Colonic mucosa (tissue), 4 donors: ENCODE results near the gene TARM1. TPM values are rescaled to one million over a fixed set of nuclear protein-coding genes. Genes with fewer than 3 reads are reported as not detected.

ENCODE experiments used
- DNase-seq: peaks from one replicate; pipeline ENCODE4 v3.0.0-alpha.2; 2020
- H3K27ac ChIP-seq: fragments of 200-600 bp; one replicate; pipeline ENCODE4 v1.8.0; 2021
- H3K27me3 ChIP-seq: fragments of 200-600 bp; one replicate; pipeline ENCODE4 v1.8.0; 2021
- H3K36me3 ChIP-seq: fragments of 200-600 bp; one replicate; pipeline ENCODE4 v1.8.0; 2021
- H3K4me1 ChIP-seq: fragments of 200-600 bp; one replicate; pipeline ENCODE4 v1.8.0; 2021; ENCODE audit warnings: mild to moderate bottlenecking
- H3K4me3 ChIP-seq: fragments of 200-600 bp; one replicate; pipeline ENCODE4 v1.8.0; 2021
- H3K9ac ChIP-seq, 2 donors: one replicate each; pipeline ENCODE4 v1.7.0; 2013; ENCODE audit warnings: control low read depth in 2 of 2, low read depth in 2 of 2, low read length in 2 of 2
- H3K9me3 ChIP-seq: fragments of 200-600 bp; one replicate; pipeline ENCODE4 v1.8.0; 2021
- CTCF ChIP-seq: fragments of 200-600 bp; IDR thresholded peaks from one replicate; pipeline ENCODE4 v1.8.0; 2022; ENCODE audit warnings: antibody characterized with exemption, mild to moderate bottlenecking
- intact Hi-C: fragments of 100-400 bp; cut with DNase I; formaldehyde crosslinking; loops from one replicate; pipeline ENCODE4 v1.14.1; 2022
- total RNA-seq, 2 donors: library from RNA; stranded (reverse); fragmentation: NEBNext Ultra II Directional in 1 of 2; extraction: Animal tissue kit (Norgen Biotek cat#: 25700) in 1 of 2; gene quantifications; one replicate each; pipeline ENCODE4 v1.2.1, GENCODE V29; 2021
- donor health status: healthy.
- donor health status: DM: no; HTN: no; CAD: no.
- donor health status: DM: no; HTN: no; CAD: no.

TARM1 gene
- total RNA-seq, 2 donors from 2014 or later, result not detected

GRCh38 chr19:54125713-54126112 is 44.5 kb upstream of the TARM1 start:
- no peaks in the 10 kb centered on the region for H3K27me3 ChIP-seq
- TF ChIP-seq CTCF, result no peak
- H3K4me1 ChIP-seq, result no peaks in the 10 kb centered on the region
- H3K36me3 ChIP-seq, result peaks cover 5% of the 10 kb centered on the region
- no peak overlapping the region for H3K4me3 ChIP-seq
- no peaks in the 10 kb centered on the region for H3K9me3 ChIP-seq
- DNase-seq, result no peak
- no peak overlapping the region for H3K9ac ChIP-seq
- intact Hi-C loops, result no loop called here
- no peak overlapping the region for H3K27ac ChIP-seq

GRCh38 chr19:54124393-54124792 is 43.2 kb upstream of the TARM1 start:
- Histone ChIP-seq H3K27ac (no peak overlapping the region), H3K9me3 (no peaks in the 10 kb centered on the region), H3K4me3 (no peak overlapping the region), H3K4me1 (no peaks in the 10 kb centered on the region), H3K36me3 (peaks cover 5% of the 10 kb centered on the region), H3K27me3 (no peaks in the 10 kb centered on the region), H3K9ac (no peak overlapping the region)
- intact Hi-C loops, result no loop called here
- no peak for DNase-seq
- TF ChIP-seq CTCF, result no peak

- intact Hi-C loops, result no loop called here
- H3K9me3 ChIP-seq, result no peaks in the 10 kb centered on the region
- H3K9ac ChIP-seq, result no peak overlapping the region
- no peak overlapping the region for H3K27ac ChIP-seq
- TF ChIP-seq CTCF, result no peak
- H3K4me3 ChIP-seq, result no peak overlapping the region
- H3K4me1 ChIP-seq, result no peaks in the 10 kb centered on the region
- no peaks in the 10 kb centered on the region for H3K27me3 ChIP-seq
- peaks cover 5% of the 10 kb centered on the region for H3K36me3 ChIP-seq
- DNase-seq, result no peak
These were observed 42.5 kb upstream of the TARM1 start for GRCh38 chr19:54123682-54124081.

- intact Hi-C loops, result no loop called here
- H3K36me3 ChIP-seq, result peaks cover 5% of the 10 kb centered on the region
- DNase-seq, result no peak
- H3K9ac ChIP-seq, result no peak overlapping the region
- H3K4me1 ChIP-seq, result no peaks in the 10 kb centered on the region
- no peaks in the 10 kb centered on the region for H3K27me3 ChIP-seq
- TF ChIP-seq CTCF, result no peak
- no peak overlapping the region for H3K27ac ChIP-seq
- no peak overlapping the region for H3K4me3 ChIP-seq
- no peaks in the 10 kb centered on the region for H3K9me3 ChIP-seq
These were observed 40.1 kb upstream of the TARM1 start for GRCh38 chr19:54121259-54121658.

GRCh38 chr19:54115109-54116063 is 34.2 kb upstream of the TARM1 start, which contains the start of the genes PRPF31 and TFPT:
Gene PRPF31, plus strand, starts transcription at chr19:54115754. Its CDS starts 2,525 bp downstream, at chr19:54118279.
Gene TFPT, minus strand, starts transcription at chr19:54115657. Its CDS starts 388 bp downstream, at chr19:54115269.
- DNase-seq, result peak; percentile 98
- Histone ChIP-seq H3K9me3 (no peaks in the 10 kb centered on the region), H3K9ac (peak within 1 kb of the TSS; percentile 75 to 87), H3K4me3 (peak within 1 kb of the TSS; percentile 66), H3K36me3 (no peaks in the 10 kb centered on the region), H3K4me1 (no peaks in the 10 kb centered on the region), H3K27me3 (no peaks in the 10 kb centered on the region), H3K27ac (peak within 1 kb of the TSS; percentile 87)
- no peak for TF ChIP-seq CTCF
- intact Hi-C loops, result no loop called here
